HUES6 (cell line): ENCODE results near the gene NDUFA5.

Experiments
- H3K27ac ChIP-seq: 2 replicates; pipeline ENCODE4 v1.7.0; 2013; ENCODE audit warnings: low read depth, mild to moderate bottlenecking, low read length, inconsistent platforms
- H3K27me3 ChIP-seq: 2 replicates; pipeline ENCODE4 v1.6.1; 2013; ENCODE audit warnings: low read length; ENCODE audit not compliant: control insufficient read depth, insufficient read depth
- H3K36me3 ChIP-seq: 2 replicates; pipeline ENCODE4 v1.6.1; 2013; ENCODE audit warnings: low read length; ENCODE audit not compliant: control insufficient read depth, insufficient read depth
- H3K4me1 ChIP-seq: 2 replicates; pipeline ENCODE4 v1.6.1; 2013; ENCODE audit warnings: low read length; ENCODE audit not compliant: control insufficient read depth, insufficient read depth
- H3K4me3 ChIP-seq: 2 replicates; pipeline ENCODE4 v1.5.1; 2013; ENCODE audit warnings: low read depth, low read length
- H3K9ac ChIP-seq: one replicate; pipeline ENCODE4 v1.6.1; 2013; ENCODE audit warnings: mild to moderate bottlenecking, low read length
- H3K9me3 ChIP-seq: 2 replicates; pipeline ENCODE4 v1.6.1; 2013; ENCODE audit warnings: low read depth, low read length; ENCODE audit not compliant: control insufficient read depth, insufficient read depth

The NDUFA5 gene

GRCh38 chr7:123502201-123502600 lies 55.4 kb downstream of the NDUFA5 start:
- Histone ChIP-seq H3K9me3 (peaks cover 27% of the 10 kb centered on the region), H3K9ac (no peak overlapping the region), H3K4me1 (no peaks in the 10 kb centered on the region), H3K4me3 (no peak overlapping the region), H3K36me3 (no peaks in the 10 kb centered on the region), H3K27me3 (no peaks in the 10 kb centered on the region), H3K27ac (no peak overlapping the region)

GRCh38 chr7:123500878-123501489 lies 56.6 kb downstream of the NDUFA5 start:
- H3K27me3 ChIP-seq = no peaks in the 10 kb centered on the region
- no peaks in the 10 kb centered on the region for H3K4me1 ChIP-seq
- no peak overlapping the region for H3K4me3 ChIP-seq
- H3K9me3 ChIP-seq = peaks cover 20% of the 10 kb centered on the region
- no peak overlapping the region for H3K27ac ChIP-seq
- H3K36me3 ChIP-seq = no peaks in the 10 kb centered on the region
- no peak overlapping the region for H3K9ac ChIP-seq

GRCh38 chr7:123499211-123499970 lies 58.2 kb downstream of the NDUFA5 start:
- Histone ChIP-seq H3K4me1 (no peaks in the 10 kb centered on the region), H3K9me3 (peaks cover 5% of the 10 kb centered on the region), H3K9ac (no peak overlapping the region), H3K36me3 (no peaks in the 10 kb centered on the region), H3K27me3 (no peaks in the 10 kb centered on the region), H3K27ac (no peak overlapping the region), H3K4me3 (no peak overlapping the region)

DNA sequence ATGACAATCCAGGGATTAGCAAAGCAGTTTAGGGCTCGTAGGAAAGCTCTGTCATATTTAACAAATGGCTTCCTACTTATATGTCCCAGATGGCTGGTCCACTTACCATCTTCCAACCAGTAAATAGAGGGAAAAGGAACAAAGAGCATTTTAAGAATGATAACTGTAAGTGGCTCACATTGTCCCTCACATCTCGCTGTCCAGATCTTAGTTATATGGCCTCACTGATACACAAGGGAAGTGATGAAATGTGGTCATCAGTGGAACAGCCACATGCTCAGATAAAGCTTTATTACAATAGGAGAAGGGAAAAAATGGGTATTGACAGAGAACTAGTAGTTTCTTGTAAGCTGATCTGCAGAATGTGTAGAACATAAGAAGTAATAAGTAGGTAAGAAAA lies 59.0 kb downstream of the NDUFA5 start:
- H3K27me3 ChIP-seq = no peaks in the 10 kb centered on the region
- no peak overlapping the region for H3K4me3 ChIP-seq
- no peak overlapping the region for H3K9ac ChIP-seq
- no peaks in the 10 kb centered on the region for H3K9me3 ChIP-seq
- H3K36me3 ChIP-seq = no peaks in the 10 kb centered on the region
- H3K4me1 ChIP-seq = no peaks in the 10 kb centered on the region
- H3K27ac ChIP-seq = no peak overlapping the region

DNA sequence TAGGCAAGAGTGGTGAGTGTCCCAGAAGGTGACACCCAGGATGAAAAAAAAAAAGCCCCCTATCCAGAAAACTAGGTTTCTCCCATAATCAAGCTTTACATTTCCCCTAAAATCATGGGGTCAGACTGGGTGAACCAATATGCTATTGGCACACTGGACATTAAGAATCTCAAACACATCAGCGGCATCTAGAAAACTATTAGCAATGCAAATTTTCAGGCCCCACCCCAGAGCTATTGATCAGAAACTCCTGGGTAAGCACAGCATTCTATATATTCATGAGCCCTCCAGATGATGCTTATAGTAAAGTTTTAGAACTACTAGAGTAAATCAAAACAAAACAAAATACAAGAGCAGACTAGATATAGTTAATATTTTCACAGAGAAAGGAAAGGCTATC lies 59.6 kb downstream of the NDUFA5 start:
- H3K4me3 ChIP-seq = no peak overlapping the region
- H3K27ac ChIP-seq = no peak overlapping the region
- H3K9ac ChIP-seq = no peak overlapping the region
- H3K27me3 ChIP-seq = no peaks in the 10 kb centered on the region
- no peaks in the 10 kb centered on the region for H3K9me3 ChIP-seq
- no peaks in the 10 kb centered on the region for H3K36me3 ChIP-seq
- H3K4me1 ChIP-seq = no peaks in the 10 kb centered on the region

- H3K36me3 ChIP-seq = no peaks in the 10 kb centered on the region
- H3K4me1 ChIP-seq = no peaks in the 10 kb centered on the region
- H3K4me3 ChIP-seq = no peak overlapping the region
- H3K27me3 ChIP-seq = no peaks in the 10 kb centered on the region
- H3K27ac ChIP-seq = no peak overlapping the region
- no peaks in the 10 kb centered on the region for H3K9me3 ChIP-seq
- no peak overlapping the region for H3K9ac ChIP-seq
Measured at GRCh38 chr7:123494193-123494796, 63.3 kb downstream of the NDUFA5 start.

GRCh38 chr7:123492485-123492884 lies 65.1 kb downstream of the NDUFA5 start:
- Histone ChIP-seq H3K4me3 (no peak overlapping the region), H3K36me3 (no peaks in the 10 kb centered on the region), H3K27ac (no peak overlapping the region), H3K9ac (no peak overlapping the region), H3K27me3 (no peaks in the 10 kb centered on the region), H3K4me1 (no peaks in the 10 kb centered on the region), H3K9me3 (no peaks in the 10 kb centered on the region)
